CD4-positive, alpha-beta T cell (primary cell): ENCODE measurements around the gene NOL6. TPM values are rescaled to one million over a fixed set of nuclear protein-coding genes. Genes with fewer than 3 reads are reported as not detected.

ENCODE experiments used
- ATAC-seq: fragments of 200-7000 bp; cut with Tn5 transposase; one replicate; pipeline ENCODE4 v1.10.0; 2022; ENCODE audit warnings: mild to moderate bottlenecking; ENCODE audit not compliant: poor library complexity
- CTCF ChIA-PET: fragments of 350-600 bp; sonication (Branson Sonifier 250); formaldehyde crosslinking; loops from one replicate; lab custom pipeline; 2021; ENCODE audit warnings: antibody characterized with exemption, inconsistent platforms; lab: Charles Lee
- POLR2A ChIA-PET: fragments of 350-600 bp; sonication (Branson Sonifier 250); formaldehyde crosslinking; loops from one replicate; lab custom pipeline; 2021; ENCODE audit warnings: antibody characterized with exemption, inconsistent platforms; lab: Charles Lee
- DNase-seq, 14 experiments: peaks; one replicate each; pipeline ENCODE4 v3.0.0-alpha.2; 2013 to 2020; ENCODE audit warnings: mixed read lengths in 2 of 14
- H3K27ac ChIP-seq, 2 donors: one replicate each; pipeline versions ENCODE4 v1.5.1 to v1.7.0; 2013; ENCODE audit warnings: low read length in 2 of 2, low read depth in 1 of 2, mild to moderate bottlenecking in 1 of 2
- H3K27me3 ChIP-seq, 2 experiments: 1 replicate in 1 of 2; 2 replicates in 1 of 2; pipeline versions ENCODE4 v1.6.1 to v1.7.0; 2013; ENCODE audit warnings: low read length in 2 of 2, control low read depth in 1 of 2, mild to moderate bottlenecking in 1 of 2, moderate library complexity in 1 of 2; ENCODE audit not compliant: insufficient read depth in 2 of 2, control insufficient read depth in 1 of 2
- H3K36me3 ChIP-seq: one replicate; pipeline ENCODE4 v1.6.1; 2013; ENCODE audit warnings: low read length, control low read depth; ENCODE audit not compliant: insufficient read depth
- H3K4me1 ChIP-seq: one replicate; pipeline ENCODE4 v1.6.1; 2013; ENCODE audit warnings: low read length, control low read depth; ENCODE audit not compliant: insufficient read depth
- H3K4me3 ChIP-seq: one replicate; pipeline ENCODE4 v1.5.1; 2013; ENCODE audit warnings: mild to moderate bottlenecking, low read length, moderate library complexity
- H3K9me3 ChIP-seq, 2 experiments: 1 replicate in 1 of 2; 2 replicates in 1 of 2; pipeline versions ENCODE4 v1.6.1 to v1.7.0; 2013; ENCODE audit warnings: low read length in 2 of 2, mild to moderate bottlenecking in 2 of 2, control low read depth in 1 of 2, moderate library complexity in 1 of 2; ENCODE audit not compliant: control insufficient read depth in 1 of 2, insufficient read depth in 1 of 2
- H3K27ac Mint-ChIP-seq: one replicate; pipeline ENCODE4 v1.8.0; 2020; ENCODE audit warnings: mixed read lengths
- H3K27me3 Mint-ChIP-seq: one replicate; pipeline ENCODE4 v1.8.0; 2021; ENCODE audit warnings: mixed read lengths
- H3K36me3 Mint-ChIP-seq: one replicate; pipeline ENCODE4 v1.8.0; 2021; ENCODE audit warnings: low read depth, mixed read lengths
- H3K4me1 Mint-ChIP-seq: one replicate; pipeline ENCODE4 v1.8.0; 2021; ENCODE audit warnings: low read depth, mixed read lengths
- H3K4me3 Mint-ChIP-seq: one replicate; pipeline ENCODE4 v1.8.0; 2020; ENCODE audit warnings: mild to moderate bottlenecking, mixed read lengths
- H3K9me3 Mint-ChIP-seq: one replicate; pipeline ENCODE4 v1.8.0; 2020; ENCODE audit warnings: mixed read lengths
- CTCF ChIP-seq: fragments of 200-600 bp; IDR thresholded peaks from one replicate; pipeline ENCODE4 v1.8.0; 2022; ENCODE audit warnings: antibody characterized with exemption, mild to moderate bottlenecking
- intact Hi-C, 2 experiments: fragments of 100-400 bp; cut with DNase I in 1 of 2; cut with micrococcal nuclease in 1 of 2; formaldehyde crosslinking; loops; one replicate each; pipeline versions ENCODE4 v1.15.1 to v1.9.0; 2023 to 2025; cut with DNase I, micrococcal nuclease
- total RNA-seq, 174 experiments: library from RNA in 2 of 174; stranded (reverse) in 2 of 174; gene quantifications; one replicate each; pipeline ENCODE4 v1.2.3 and lab custom pipeline; 2021 to 2026

NOL6 gene
- total RNA-seq, 2 experiments from 2014 or later, result 30.5 to 30.6 TPM

DNA sequence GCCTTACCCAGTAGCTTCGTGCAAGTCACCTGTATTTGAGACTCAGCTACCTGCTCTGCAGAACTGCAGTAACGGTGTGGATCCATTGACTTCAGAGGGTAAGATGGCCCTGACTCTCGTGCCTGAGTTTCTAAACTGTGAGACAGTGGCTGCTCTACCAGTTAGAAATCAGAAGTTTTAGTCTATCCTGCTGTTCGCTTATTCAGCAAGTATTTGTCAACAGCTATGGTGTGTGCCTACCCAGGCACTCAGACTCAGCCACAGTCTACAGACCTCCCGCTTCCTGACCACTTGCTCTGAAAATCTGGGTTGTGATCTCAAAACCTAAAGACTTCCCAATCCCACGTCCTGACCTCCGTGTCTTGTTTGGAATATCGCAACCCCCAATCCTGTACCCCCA is 39.9 kb downstream of the NOL6 start:
- Mint-ChIP-seq H3K27me3 (no peaks in the 10 kb centered on the region), H3K4me3 (no peak overlapping the region), H3K9me3 (no peaks in the 10 kb centered on the region), H3K4me1 (peaks cover 5% of the 10 kb centered on the region), H3K27ac (no peak overlapping the region), H3K36me3 (no peaks in the 10 kb centered on the region)
- no peaks in the 10 kb centered on the region for H3K27me3 ChIP-seq
- ATAC-seq (no peak), DNase-seq (no peak)
- H3K4me3 ChIP-seq, result no peak overlapping the region
- CTCF ChIA-PET, result interaction anchor here (1.0 to 2.1 kb wide), 3 partner anchors 13 to 59 kb away, joined by 3 to 6 read pairs (median 5); partner anchors contain the start of gene AQP3
- no peak for TF ChIP-seq CTCF
- POLR2A ChIA-PET, result interaction anchor here (0.6 to 1.4 kb wide), 2 partner anchors 18 to 68 kb away, joined by 3 to 4 read pairs; no protein-coding TSS in a partner anchor
- H3K4me1 ChIP-seq, result peaks cover 8% of the 10 kb centered on the region
- H3K27ac ChIP-seq, result no peak overlapping the region
- no peaks in the 10 kb centered on the region for H3K36me3 ChIP-seq
- no peaks in the 10 kb centered on the region for H3K9me3 ChIP-seq
- intact Hi-C loops, result no loop called here

DNA sequence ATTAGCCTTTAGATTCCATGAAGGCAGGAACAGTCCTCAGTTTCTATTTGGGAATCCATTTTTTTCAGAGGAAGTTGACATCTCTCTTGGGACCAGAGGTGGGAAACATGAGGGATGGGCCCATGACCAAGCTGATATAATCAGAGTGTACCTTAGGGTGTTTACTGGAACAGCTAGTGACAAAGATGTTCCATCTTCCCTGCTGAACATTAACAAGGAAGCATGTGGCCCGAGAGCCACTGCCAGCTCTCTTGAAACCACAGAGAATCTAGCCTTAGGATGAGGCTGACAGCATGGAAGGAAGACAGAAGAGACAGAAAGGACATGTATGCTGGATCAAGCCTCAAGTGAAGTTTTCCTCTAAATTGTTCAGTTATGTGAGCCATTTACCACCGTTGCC is 42.3 kb downstream of the NOL6 start:
- no peak for TF ChIP-seq CTCF
- ChIA-PET POLR2A (interaction anchor here (1.5 kb wide), 1 partner anchor 16 kb away, joined by 8 read pairs; no protein-coding TSS in a partner anchor), CTCF (no interaction called here)
- ATAC-seq (no peak), DNase-seq (no peak)
- Histone ChIP-seq H3K9me3 (no peaks in the 10 kb centered on the region), H3K4me1 (no peaks in the 10 kb centered on the region), H3K36me3 (no peaks in the 10 kb centered on the region), H3K27ac (no peak overlapping the region), H3K4me3 (no peak overlapping the region), H3K27me3 (no peaks in the 10 kb centered on the region)
- intact Hi-C loops, result no loop called here
- H3K4me1 Mint-ChIP-seq, result no peaks in the 10 kb centered on the region
- no peaks in the 10 kb centered on the region for H3K36me3 Mint-ChIP-seq
- H3K27ac Mint-ChIP-seq, result no peak overlapping the region
- H3K9me3 Mint-ChIP-seq, result no peaks in the 10 kb centered on the region
- no peaks in the 10 kb centered on the region for H3K27me3 Mint-ChIP-seq
- H3K4me3 Mint-ChIP-seq, result no peak overlapping the region

DNA sequence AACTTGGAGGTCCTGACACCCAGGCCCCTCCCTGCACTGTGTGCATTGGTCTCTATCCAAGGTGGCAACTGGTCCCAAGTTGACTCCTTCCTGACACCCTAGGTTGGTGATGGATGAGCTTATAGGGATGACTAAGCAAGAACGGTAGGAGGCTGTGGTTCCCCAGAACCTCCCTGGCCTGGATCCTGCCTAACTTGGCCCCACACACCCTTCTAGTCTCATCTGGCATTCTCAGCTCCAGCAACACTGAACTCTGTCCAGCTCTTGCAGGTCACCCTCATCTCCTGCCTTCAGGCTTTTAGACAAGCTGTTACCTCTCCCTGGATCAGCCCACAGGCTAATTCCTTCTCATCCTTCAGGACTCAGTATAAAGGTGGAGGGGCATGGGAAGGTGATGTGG is 42.8 kb downstream of the NOL6 start:
- no peaks in the 10 kb centered on the region for H3K4me1 ChIP-seq
- no peak for TF ChIP-seq CTCF
- Mint-ChIP-seq H3K36me3 (no peaks in the 10 kb centered on the region), H3K4me1 (no peaks in the 10 kb centered on the region), H3K9me3 (no peaks in the 10 kb centered on the region), H3K4me3 (no peak overlapping the region), H3K27me3 (no peaks in the 10 kb centered on the region), H3K27ac (no peak overlapping the region)
- H3K9me3 ChIP-seq, result no peaks in the 10 kb centered on the region
- intact Hi-C loops, result no loop called here
- POLR2A ChIA-PET, result interaction anchor here (1.5 kb wide), 1 partner anchor 15 kb away, joined by 8 read pairs; no protein-coding TSS in a partner anchor
- H3K36me3 ChIP-seq, result no peaks in the 10 kb centered on the region
- ATAC-seq, result no peak
- CTCF ChIA-PET, result interaction anchor here (1.4 kb wide), 1 partner anchor 15 kb away, joined by 5 read pairs; no protein-coding TSS in a partner anchor
- DNase-seq, result no peak
- H3K27me3 ChIP-seq, result no peaks in the 10 kb centered on the region
- no peak overlapping the region for H3K4me3 ChIP-seq
- no peak overlapping the region for H3K27ac ChIP-seq
